Right atrium auricular region (tissue), 2 donors: ENCODE data around the gene CSMD2. TPM values are rescaled to one million over a fixed set of nuclear protein-coding genes. Genes with fewer than 3 reads are reported as not detected.

Experiments
- DNase-seq: peaks from one replicate; pipeline ENCODE4 v3.0.0-alpha.2; 2019; ENCODE audit warnings: low spot score
- H3K27ac ChIP-seq, 2 donors: fragments of 200-600 bp; sonication (generic); 1 replicate in 1 of 2; 2 replicates in 1 of 2; pipeline ENCODE4 v1.5.1; 2016 to 2019
- H3K27me3 ChIP-seq, 2 donors: fragments of 200-600 bp; sonication (generic); one replicate each; pipeline versions ENCODE4 v1.5.1 to v1.6.0; 2017 to 2019
- H3K36me3 ChIP-seq: fragments of 200-600 bp; sonication (generic); one replicate; pipeline ENCODE4 v1.5.1; 2016
- H3K4me1 ChIP-seq, 2 donors: fragments of 200-600 bp; sonication (generic); one replicate each; pipeline versions ENCODE4 v1.5.1 to v1.6.0; 2017 to 2019
- H3K4me3 ChIP-seq, 2 donors: fragments of 200-600 bp; sonication (generic); 1 replicate in 1 of 2; 2 replicates in 1 of 2; pipeline ENCODE4 v1.5.1; 2017 to 2019; ENCODE audit warnings: mild to moderate bottlenecking in 1 of 2, moderate library complexity in 1 of 2
- H3K9me3 ChIP-seq, 2 donors: fragments of 200-600 bp; sonication (generic); one replicate each; pipeline ENCODE4 v1.5.1; 2019
- CTCF ChIP-seq, 2 donors: fragments of 200-600 bp; sonication (generic); IDR thresholded peaks; one replicate each; pipeline ENCODE4 v1.5.1; 2019; ENCODE audit warnings: antibody characterized with exemption in 2 of 2
- total RNA-seq, 2 donors: library from RNA; depleted of rRNA; stranded (reverse); fragments of >200 nt; gene quantifications; one replicate each; pipeline ENCODE4 v1.1.0, GENCODE V29; 2016

CSMD2 gene
- total RNA-seq, 2 donors from 2014 or later: 0.39 to 0.44 TPM

- DNase-seq: no peak
- Histone ChIP-seq H3K27me3 (no peaks in the 10 kb centered on the region), H3K9me3 (no peaks in the 10 kb centered on the region), H3K4me3 (no peak overlapping the region), H3K27ac (no peak overlapping the region), H3K4me1 (no peaks in the 10 kb centered on the region), H3K36me3 (no peaks in the 10 kb centered on the region)
- TF ChIP-seq CTCF (IDR thresholded peaks at IDR 0.05): no peak
Measured at GRCh38 chr1:34149501-34149900, 15.5 kb downstream of the CSMD2 start.

DNA sequence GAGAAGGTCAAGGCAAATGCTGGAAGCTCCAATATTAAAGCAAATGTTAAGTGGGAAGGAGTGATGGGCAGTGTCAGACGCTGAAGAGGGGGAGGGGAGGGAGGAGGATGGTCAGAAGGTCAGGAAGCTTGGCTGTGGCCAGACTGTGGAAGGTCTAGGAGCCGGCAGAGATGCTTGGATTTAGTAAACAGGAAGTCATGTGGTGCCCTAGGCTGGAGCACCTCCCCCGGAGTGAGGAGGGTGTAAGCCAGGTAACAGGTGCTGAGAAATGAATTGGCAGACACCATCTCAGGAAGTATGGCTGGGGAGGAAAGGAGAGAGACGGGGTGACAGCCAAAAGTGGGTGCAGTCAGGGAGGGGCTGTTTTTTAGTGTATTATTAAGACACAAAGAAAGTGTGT is 17.7 kb downstream of the CSMD2 start:
- Histone ChIP-seq H3K9me3 (no peaks in the 10 kb centered on the region), H3K4me3 (no peak overlapping the region), H3K36me3 (no peaks in the 10 kb centered on the region), H3K27me3 (no peaks in the 10 kb centered on the region), H3K4me1 (no peaks in the 10 kb centered on the region), H3K27ac (no peak overlapping the region)
- no peak for TF ChIP-seq CTCF (IDR thresholded peaks at IDR 0.05)
- DNase-seq: no peak

DNA sequence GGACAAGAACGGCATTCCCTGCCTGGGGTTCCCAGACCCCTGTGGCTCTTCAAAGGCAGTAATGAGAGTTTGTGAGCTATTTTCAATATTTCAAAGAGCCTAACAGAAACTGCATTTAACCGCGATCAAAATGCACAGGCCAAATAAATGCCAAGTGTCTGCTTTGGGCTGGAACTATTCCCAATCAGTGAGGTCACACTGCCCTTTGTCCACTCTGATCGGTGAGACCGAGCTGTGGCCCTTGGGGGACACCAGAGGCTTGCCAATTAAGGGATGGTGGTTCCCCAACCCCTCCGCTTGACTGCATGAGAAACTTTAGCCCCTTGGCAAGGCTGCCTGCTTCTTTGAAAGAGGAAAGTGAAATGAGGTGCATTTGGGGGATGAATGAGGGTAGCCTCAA is 20.3 kb downstream of the CSMD2 start:
- no peak for TF ChIP-seq CTCF (IDR thresholded peaks at IDR 0.05)
- Histone ChIP-seq H3K27ac (no peak overlapping the region), H3K9me3 (no peaks in the 10 kb centered on the region), H3K27me3 (no peaks in the 10 kb centered on the region), H3K4me3 (no peak overlapping the region), H3K36me3 (no peaks in the 10 kb centered on the region), H3K4me1 (no peaks in the 10 kb centered on the region)
- DNase-seq: no peak

- no peaks in the 10 kb centered on the region for H3K27me3 ChIP-seq
- no peaks in the 10 kb centered on the region for H3K36me3 ChIP-seq
- H3K9me3 ChIP-seq: no peaks in the 10 kb centered on the region
- no peak for DNase-seq
- H3K4me1 ChIP-seq: no peaks in the 10 kb centered on the region
- TF ChIP-seq CTCF (IDR thresholded peaks at IDR 0.05): no peak
- no peak overlapping the region for H3K4me3 ChIP-seq
- H3K27ac ChIP-seq: no peak overlapping the region
Measured at GRCh38 chr1:34143975-34144374, 21.1 kb downstream of the CSMD2 start.

GRCh38 chr1:34140011-34140676 is 24.9 kb downstream of the CSMD2 start:
- Histone ChIP-seq H3K27me3 (no peaks in the 10 kb centered on the region), H3K36me3 (no peaks in the 10 kb centered on the region), H3K27ac (no peak overlapping the region), H3K4me3 (no peak overlapping the region), H3K4me1 (no peaks in the 10 kb centered on the region), H3K9me3 (no peaks in the 10 kb centered on the region)
- TF ChIP-seq CTCF (IDR thresholded peaks at IDR 0.05): no peak
- DNase-seq: no peak

DNA sequence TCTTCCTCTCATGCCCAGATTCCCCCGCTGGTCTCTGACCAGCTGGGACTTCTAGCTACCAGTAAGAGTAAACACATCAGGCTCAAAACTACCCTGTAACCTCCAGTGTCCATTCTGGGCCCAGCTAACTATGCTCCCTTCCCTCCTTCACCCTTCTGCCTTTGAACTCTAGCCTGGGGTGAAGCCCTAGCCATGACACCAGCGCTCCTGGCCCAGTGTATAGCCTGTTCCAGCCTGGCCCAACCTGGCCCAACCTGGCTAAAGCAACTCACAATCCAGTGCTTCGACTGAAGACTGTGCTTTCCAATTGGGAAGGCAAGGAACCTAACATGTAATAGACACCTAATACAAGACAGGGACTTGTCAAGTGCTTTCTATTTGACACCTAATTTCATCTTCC is 27.6 kb downstream of the CSMD2 start:
- no peak for DNase-seq
- no peaks in the 10 kb centered on the region for H3K27me3 ChIP-seq
- TF ChIP-seq CTCF (IDR thresholded peaks at IDR 0.05): no peak
- no peaks in the 10 kb centered on the region for H3K36me3 ChIP-seq
- H3K27ac ChIP-seq: no peak overlapping the region
- H3K9me3 ChIP-seq: no peaks in the 10 kb centered on the region
- no peaks in the 10 kb centered on the region for H3K4me1 ChIP-seq
- H3K4me3 ChIP-seq: no peak overlapping the region
